NCI-H2107 treated with DMSO at 0.1 percent for 48 hours (cell line): ENCODE data around the gene ABHD5.

ENCODE experiments used
- DNase-seq: peaks from one replicate; lab custom pipeline; 2025; ENCODE audit not compliant: unreplicated experiment; lab: John Stamatoyannopoulos, UW

Gene ABHD5

DNA sequence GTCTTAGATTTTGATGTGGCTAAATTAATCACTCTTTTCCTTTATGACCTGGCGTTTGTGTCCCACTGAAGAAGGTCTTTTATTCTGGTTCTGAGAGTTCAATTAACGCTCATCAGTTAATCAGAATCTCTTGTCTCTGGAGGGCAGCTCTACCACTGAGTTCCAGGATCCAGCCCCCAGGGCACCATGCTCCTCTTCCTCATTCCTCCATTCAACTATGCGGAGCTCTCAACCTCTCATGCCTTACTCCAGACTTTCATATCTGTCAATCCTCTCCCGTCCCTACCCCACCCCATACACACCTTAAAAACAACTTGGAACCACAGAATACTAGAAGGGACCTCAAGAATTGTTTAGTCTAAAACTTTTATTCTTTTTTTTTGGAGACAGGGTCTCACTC lies 4.8 kb upstream of the ABHD5 start:
- DNase-seq: no peak

DNA sequence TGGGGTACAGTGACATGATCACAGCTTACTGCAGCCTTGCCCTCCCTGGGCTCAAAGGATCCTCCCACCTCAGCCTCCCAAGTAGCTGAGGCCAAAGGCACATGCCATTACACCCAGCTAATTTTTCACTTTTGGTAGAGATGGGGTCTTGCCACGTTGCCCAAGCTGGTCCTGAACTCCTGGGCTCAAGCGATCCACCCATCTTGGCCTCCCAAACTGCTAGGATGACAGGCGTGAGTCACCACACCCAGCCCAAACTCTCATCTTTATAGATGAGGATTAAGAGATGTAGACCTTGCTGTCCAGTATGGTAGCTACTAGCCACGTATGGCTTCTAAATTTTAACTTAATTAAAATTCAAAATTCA lies 4.4 kb upstream of the ABHD5 start:
- DNase-seq: no peak

DNA sequence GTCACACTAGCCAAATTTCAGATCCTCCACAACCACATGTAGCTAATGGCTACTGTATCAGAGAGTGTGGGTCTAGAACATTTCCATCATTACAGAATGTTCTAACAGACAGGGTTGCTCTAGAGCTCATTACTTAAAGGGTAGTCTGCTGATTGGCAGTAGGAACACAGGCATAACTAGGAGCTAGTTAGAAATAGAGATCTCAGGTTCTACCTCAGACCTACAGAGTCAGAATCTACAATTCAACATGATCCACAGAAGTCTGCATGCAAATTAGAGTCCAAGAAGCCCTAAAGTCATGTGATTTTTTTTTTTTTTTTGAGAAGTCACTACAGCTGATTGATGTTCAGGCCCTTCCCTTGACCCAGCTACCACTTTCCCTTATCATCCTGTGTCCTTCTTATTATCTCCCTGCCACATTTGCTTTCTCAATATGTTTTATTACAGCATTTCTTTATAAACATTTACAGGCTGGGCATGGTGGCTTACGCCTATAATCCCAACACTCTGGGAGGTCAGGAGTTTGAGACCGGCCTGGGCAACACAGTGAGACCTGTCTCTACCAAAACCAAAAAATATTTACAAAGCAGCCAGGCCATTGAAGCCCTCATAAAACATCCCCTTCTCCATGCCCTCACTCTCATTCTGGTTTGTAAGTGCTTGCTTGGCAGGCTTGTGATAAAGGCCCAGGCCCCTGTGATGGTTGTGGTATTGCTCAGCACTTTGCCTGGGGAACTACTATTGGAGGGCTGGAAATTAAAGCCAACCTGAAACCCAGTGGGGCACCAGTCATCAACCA lies 3.8 kb upstream of the ABHD5 start:
- no peak for DNase-seq

DNA sequence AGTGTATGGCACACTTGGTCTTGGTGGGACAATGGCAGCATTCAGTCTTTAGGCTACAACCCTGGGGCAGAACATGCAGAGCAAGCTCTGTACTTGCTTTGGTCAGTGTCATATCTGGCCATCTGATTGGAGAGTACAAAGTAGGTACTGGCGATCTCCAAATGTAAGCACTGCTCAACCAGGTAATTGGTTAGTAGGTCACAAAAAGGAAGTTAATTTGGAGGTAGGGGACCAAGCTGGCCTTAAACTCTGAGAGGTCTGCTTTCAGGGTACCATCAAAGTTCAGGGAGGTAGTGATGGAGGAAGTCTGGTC lies 3.3 kb upstream of the ABHD5 start:
- no peak for DNase-seq

DNA sequence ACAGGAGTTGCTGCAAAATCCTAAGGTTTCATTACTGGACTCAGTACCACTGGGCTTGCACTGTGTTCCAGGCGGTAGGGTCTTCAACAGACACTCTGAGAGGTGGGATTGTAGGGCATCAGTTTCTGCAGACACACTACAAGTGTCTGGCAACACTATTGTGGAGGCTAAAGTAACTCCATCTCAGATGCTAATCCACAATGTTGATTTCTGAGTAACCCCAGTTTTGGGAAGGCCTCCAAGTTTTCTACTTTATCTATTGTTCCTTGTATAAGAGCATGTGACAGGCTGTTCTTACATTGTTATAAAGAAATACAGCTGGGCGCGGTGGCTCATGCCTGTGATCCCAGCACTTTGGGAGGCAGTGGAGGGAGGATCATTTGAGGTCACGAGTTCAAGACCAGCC lies 2.5 kb upstream of the ABHD5 start:
- no peak for DNase-seq

DNA sequence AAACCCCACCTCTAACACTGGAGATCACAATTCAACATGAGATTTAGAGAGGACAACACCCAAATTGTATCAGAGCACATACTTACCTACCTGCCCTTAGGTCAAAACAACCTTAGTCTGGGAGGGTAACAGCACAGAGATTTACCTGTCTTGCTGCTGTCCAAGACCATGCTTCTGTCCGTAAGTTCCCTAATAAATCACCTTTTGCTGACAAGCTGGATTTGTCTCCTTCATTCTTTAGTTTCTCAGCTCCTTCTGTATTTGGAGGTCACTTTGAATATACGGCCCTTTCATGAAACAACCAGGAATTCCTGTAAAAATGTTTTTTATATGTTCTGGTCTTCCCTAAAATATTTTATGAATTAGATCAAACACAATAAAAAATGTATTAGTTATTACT lies 1.6 kb upstream of the ABHD5 start:
- no peak for DNase-seq

DNA sequence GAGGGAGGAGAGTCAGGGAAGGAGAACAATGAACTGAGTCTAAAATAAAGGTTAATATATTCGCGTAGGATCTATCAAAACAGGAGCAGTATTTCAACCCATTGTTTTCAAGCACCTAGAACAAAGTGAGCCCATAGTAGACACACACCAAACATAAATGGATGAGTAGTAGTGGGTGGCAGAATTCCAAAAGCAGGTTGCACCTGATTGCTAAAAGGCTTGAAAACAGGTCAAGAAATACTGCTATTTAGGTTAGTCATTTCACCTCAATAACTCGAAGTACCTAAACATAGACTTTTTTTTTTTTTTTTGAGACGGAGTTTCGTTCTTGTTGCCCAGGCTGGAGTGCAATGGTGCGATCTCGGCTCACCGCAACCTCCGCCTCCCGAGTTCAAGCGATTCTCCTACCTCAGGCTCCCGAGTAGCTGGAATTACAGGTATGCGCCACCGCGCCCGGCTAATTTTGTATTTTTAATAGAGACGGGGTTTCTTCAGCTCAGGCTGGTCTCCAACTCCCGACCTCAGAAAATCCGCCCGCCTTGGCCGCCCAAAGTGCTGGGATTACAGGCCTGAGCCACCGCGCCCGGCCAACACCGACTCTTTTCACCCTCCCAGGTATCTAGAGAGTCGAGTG lies 855 bp upstream of the ABHD5 start:
- DNase-seq: peak; percentile 53

DNA sequence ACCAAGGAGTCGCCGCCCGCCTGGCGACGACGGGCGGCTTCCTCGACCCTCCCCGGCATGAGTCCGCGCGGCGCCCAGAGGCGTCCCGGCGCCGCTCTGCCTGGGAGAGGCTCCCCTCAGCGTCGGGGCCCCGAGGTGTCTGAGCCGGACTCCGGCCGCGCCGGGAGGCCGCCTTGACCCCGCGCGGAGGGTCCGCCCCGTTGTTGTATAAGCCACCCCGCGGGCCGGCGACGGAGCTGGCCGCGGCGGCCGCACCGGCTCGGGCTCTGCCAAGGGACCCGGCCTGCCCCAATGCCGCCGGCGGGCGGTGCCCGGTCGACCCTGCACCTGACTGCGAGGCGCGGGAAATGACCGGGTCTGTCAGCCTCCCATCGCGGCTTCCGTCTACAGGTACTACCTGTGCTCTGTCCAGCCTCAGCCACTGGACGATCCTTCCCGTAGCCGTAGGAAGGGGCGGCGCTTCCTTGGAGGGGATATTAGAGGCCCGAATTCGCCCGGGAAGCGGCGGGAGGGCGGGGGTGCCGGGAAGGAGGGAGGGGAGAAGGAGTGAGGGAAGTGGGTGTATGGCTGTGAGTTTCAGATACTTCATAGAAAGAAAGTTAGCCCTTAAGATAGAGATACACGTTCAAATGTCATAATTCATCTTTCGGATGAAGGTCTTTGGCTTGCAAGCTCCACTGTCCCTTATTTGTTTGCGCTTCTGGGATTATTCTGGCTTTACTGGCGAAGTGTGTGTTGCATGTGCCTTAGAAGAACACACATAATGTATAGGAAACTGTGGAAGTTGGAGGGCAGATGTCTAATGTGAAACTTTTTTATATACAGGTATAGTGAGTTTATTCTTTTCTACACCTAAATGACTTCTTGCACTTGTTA lies 620 bp downstream of the ABHD5 start:
- DNase-seq: peak; percentile 15

DNA sequence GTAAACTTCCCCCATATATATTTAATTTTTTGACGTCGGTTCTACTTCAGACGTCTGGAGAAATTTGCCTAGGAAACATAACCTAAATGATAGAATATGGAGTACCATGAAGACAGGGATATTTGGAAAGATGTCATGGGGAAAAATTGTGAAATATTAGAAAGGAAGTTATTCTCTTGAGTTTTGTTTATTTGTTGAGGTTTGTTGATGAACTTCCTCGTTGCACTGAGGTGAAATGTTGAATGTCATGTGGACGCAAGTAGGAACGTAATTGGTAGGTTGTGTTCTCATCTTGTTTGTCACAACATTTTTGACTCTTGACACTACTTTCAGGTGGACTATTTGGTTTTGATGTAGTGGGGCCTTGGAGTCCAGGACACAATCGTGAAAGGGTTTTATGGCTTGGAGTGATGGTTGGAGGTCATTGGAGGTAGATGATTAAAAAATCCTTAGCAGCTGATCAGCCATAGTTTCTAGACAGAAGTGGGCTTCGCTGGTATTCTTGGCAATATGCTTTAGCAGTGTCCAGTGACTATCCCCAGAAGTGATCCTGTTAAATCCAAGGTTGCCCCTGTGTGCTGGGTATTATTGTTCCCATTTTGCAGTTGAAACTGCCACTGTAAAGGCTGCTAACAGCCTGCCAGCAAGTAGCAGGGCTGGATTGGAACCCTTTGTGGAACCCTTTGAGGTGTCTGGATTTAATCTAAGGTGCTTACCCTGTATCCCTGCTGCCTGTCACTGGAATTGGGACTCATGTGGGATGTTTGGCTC lies 1.5 kb downstream of the ABHD5 start:
- no peak for DNase-seq

DNA sequence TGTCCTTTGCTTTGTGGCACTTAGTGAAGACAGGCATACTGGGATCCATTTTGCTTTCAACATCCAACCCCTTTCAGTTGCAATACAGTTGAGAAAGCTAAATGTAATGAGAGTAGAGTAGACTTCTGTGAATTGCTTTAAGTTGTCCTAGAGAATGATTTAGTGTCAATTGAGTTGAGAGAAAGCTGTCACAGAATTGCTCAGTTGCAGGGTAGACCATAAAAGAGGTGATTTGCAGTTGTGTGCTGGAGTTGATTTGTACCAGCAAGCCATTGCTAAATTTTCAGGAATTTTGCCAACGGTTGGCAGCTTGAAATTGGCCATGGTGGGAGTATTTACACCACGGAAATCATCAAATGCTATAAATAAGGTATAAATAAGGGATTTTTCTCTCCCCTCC lies 2.2 kb downstream of the ABHD5 start:
- no peak for DNase-seq

DNA sequence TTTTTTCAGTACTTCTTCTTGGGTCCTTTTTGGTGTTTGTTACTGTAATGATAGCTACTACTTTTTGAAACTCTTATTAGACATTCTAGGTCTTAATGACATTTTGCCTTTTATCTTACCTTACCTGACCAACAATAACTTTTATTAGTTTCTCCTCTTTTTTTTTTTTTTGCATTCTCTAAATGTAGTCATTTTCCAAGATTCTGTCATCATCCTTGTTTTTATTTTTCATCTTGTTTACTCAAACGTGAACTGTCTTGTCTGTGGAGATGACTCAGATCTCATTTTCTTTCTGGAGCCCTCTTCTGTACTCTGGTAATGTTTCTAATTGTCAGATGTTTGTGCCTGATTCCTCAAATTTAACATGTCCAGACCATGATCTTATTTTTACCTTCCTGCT lies 2.9 kb downstream of the ABHD5 start:
- no peak for DNase-seq

DNA sequence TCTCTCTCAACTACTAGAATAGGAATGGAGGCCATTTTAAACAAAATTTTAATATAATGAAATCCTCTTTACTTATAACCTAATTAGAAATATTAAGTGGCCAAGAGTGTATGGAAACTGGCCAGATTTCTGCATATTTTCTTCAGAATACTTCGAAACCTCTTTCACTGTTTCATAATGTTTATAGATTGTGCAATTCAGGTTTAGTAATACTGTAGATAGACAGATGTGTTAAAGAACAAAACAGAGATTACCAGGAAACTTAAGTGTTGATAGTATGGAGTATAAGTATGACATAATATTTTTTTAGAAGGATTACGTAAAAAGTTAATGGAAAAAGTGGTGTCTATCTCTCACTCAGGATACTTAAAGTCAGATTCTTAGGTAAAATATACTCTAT lies 4.7 kb downstream of the ABHD5 start:
- DNase-seq: no peak

DNA sequence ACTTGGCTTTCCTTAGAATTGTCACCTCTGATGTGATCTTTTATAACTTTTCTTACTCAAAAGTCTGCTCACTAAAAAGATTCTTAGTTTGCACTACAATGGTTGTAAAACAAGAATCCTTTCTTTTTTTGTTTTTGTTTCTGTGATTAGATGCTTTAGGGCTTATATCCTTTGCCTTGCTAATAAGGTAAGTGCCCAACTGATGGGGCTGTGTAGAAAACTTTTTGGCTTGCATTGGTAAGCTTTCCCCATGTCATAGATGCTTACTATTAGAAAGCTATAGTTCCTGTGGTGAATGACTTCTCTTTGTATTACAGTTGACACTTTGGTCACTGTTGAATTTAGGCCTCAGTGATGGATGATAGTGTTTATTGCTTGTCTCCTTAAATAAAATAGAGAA lies 5.1 kb downstream of the ABHD5 start:
- DNase-seq: no peak

DNA sequence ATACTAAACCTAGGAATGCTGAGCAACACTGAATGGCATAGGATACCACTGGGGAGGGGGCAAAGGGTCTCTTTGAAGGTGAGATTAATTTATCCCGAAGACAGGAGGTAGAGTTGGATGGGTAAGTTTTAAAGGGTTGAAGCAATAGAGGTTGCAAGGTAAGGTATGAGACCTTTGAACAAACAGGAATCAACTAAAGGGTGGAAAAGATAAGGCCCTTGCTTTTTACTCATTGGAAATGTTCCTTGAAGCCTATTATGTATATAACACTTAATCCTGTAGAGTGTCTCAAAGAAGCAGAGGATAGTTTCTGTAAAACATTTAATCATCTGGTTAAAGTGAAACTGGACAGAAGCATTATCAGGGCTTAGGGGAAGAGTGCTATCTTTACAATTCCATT lies 5.7 kb downstream of the ABHD5 start:
- DNase-seq: no peak

DNA sequence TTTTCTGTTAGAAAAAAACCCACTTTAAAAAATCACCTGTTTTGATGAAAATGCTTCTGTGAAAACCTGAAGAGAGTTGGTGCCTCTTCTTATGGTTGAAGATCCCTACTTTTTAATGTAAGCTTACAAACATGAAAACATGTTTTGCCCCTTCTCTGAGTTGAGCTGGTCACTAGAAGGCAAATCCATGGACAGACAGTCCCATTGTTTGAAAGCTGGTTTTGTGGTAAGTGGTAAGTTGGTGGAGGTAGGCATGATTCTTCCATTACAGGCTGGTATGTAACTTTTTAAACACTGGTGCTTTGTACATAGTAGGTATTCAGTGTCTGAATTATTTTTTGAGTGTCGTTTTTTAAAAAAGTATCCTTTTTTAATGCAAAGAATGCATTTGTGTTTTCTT lies 6.1 kb downstream of the ABHD5 start:
- DNase-seq: no peak

DNA sequence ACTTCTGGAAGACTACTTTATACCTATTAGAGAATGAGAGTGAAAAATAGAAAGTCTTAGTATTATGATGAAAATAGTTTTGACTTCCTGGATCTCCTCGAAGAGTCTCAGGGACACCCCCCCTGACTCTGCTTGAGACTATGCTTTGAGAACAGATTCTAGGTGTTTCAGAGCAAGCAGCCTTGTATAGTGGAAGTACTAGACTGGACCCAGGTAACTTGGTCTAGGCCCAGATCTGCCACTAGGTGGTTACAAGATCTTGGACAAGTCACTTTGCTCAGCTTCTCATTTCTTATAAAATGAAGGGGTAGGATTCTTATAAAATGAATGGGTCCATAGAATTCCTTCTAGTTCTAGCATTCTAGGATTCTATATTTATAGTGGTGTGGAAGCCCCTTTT lies 9.1 kb downstream of the ABHD5 start:
- no peak for DNase-seq

DNA sequence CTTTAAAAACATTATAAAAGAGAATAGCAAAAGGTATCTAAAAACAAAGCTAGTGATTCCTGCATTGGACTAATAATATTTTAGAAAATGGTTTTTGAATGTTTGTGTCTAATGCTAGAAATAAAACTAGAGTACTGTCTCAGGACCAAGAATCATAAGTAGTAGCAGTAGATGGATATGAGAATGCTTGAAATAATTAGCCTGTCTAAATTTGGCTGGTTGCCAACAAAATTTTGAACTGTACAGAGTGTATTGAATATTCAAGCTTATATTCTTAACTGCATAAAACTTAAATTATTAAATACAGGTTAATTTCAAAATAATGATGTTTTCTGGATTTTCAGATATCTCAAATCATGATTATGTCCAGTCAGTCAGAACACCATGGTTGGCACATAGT lies 14.0 kb downstream of the ABHD5 start:
- DNase-seq: no peak

DNA sequence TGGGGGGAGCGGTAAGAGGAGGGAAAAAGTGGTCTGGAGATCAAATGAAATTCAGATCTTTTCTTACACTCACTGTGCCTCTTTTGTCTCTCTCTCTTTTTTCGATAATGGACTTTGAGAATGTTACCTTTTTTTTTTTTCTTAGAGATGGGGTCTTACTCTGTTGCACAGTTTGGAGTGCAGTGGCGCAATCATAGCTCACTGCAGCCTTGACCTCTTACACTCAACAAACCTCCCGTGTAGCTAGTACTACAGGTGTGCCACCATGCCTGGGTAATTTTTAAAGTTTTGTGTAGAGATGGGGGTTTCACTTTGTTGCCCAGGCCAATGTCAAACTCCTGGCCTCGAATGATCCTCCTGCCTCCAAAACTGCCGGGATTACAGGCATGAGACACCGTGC lies 15.6 kb downstream of the ABHD5 start:
- no peak for DNase-seq

DNA sequence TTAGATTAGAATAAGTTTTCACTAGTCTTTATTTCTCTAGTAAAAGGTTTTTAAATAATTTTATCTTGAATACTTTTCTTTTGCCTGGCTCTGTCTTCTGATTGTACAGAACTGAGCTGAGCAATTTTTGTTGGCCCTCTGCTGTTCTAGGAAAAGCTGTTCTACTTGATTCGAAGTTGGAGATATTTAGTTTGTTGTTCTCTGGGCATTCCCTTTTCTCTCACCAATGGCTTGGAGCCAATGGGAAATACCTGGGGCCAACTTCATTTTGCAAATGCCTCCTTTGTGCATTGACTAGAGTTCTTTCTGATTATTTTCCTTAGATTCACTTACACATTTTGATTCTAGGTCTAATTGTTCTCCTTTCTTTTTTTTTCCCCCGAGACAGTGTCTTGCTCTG lies 16.5 kb downstream of the ABHD5 start:
- no peak for DNase-seq

DNA sequence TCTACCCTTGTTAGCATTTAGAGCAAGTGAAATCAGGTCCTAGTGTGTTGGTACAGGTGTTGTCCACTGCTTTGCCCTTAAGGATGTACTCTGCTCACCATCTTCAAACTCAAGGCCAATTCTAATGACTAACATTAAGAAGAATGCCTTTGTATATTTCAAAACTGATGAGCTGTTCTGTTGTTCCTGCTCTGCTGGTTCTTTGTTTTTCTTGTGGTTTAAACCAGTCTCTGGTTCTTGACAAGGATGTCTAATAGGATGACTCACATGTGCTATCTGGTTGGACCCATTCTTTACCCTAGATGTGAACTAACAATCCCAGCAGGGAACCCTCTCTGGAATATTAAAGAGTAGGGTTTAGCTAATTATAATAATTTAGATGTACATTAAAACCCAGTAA lies 17.3 kb downstream of the ABHD5 start:
- DNase-seq: no peak

DNA sequence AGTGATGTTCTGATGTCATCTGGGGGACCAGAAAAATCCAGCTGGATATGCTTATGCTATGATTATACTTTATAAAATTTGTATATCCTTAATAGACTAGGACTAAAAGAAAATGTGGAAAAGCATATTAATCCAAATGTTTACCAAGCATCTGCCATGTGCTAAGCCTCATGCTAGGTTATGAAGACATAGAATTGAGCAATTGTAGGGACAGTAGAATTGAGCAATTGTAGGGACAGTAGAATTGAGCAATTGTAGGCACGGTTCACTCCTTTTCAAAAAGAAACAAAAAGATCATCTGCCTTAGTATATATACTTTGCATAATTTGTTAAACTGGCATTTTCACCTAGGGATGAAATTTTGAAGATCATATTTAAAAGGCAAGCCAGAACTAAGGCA lies 18.3 kb downstream of the ABHD5 start:
- no peak for DNase-seq

DNA sequence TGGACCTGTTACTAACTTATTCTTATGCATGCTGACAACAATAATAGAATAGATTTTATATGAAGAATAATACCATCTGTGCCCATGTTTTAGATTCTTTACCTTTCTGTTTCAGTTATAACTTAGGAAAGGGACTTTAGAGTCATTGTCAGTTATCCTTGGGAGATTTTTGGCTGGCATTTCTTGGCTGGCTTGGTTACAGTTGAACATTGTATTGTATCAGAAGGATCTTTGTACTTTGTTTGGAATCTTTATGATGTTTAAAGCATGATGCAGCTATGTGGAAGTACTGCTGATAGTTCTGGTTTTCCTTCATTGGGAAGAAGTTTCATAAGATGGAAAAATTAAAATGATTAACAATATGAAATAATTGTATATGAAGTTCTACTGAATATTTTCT lies 19.9 kb downstream of the ABHD5 start:
- DNase-seq: no peak
